K562 treated with DMSO at 1 percent for 48 hours (cell line): ENCODE results near the gene SETD7. TPM values are rescaled to one million over a fixed set of nuclear protein-coding genes. Genes with fewer than 3 reads are reported as not detected.

Experiments used
- total RNA-seq: library from RNA; unstranded; fragments of 300-600 nt; gene quantifications from 2 replicates; pipeline ENCODE4 v1.2.3, GENCODE V29; 2022; ENCODE audit warnings: low replicate concordance; ENCODE audit errors: extremely low read depth

The SETD7 gene
- total RNA-seq: not detected in 2 replicates

GRCh38 chr4:139556071-139556723 lies at the start of gene SETD7:
TSS of gene SETD7 (minus strand) at chr4:139556219. CDS start at chr4:139556137, 82 bp downstream.

GRCh38 chr4:139454111-139455045 lies 101.6 kb downstream of the SETD7 start, which contains the start of gene RAB33B:
TSS of gene RAB33B (plus strand) at chr4:139454121. CDS start at chr4:139454196, 75 bp downstream.

Other genes with a start within 250 kb of the SETD7 start
- gene RAB33B, start 102.1 kb downstream of the SETD7 start, total RNA-seq: not detected in 2 replicates
- not detected in 2 replicates for gene MGST2, start 109.6 kb upstream of the SETD7 start, total RNA-seq